Hematopoietic multipotent progenitor cell treated with erythropoietin and hydrocortisone succinate and interleukin-3 and kit ligand, for 4 days (in vitro differentiated cells): ENCODE data around the gene KDELR1.

Experiments
- DNase-seq: peaks from one replicate; pipeline ENCODE4 v3.0.0-alpha.2; 2015

The KDELR1 gene

DNA sequence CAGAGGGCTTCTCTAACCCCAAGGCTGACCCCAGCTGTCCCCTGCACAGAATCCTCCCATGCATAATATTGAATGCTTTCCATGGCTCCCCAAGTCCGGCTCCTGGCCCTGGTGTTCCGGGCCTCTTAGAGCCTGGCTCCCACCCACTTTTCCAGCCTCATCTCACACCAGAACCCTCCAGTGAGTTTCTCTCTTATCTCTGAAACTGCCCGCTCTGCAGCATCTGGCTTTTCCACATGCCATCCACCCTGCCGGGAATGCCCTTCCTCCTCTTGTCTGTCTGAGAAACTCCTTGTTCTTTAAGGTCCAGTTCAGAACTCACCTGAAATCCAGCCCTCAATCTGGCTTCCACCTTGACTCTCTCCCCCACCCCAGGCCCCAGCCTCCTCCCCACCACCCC, 20.4 kb downstream of the KDELR1 start:
- DNase-seq, result no peak

DNA sequence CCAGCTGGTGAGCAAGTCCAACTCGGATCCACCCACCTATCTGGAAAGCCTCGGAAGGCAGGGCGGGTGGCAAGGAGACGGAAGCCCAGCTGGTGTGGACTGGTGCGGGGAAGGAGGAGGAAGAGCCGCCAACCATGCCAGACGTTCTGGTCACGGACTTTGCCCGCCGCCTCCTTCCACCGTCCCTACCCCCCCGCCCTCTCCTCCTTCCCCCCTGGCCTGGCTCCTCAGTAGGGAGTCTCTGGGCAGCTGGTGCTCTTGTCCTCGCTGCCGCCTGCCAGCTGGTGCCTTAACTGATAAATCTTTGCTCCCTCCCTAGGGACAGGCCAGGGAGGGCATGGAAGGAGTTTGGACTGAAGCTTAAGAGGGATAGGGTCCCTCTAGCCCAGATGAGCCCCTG, 22.4 kb downstream of the KDELR1 start:
- DNase-seq, result no peak

DNA sequence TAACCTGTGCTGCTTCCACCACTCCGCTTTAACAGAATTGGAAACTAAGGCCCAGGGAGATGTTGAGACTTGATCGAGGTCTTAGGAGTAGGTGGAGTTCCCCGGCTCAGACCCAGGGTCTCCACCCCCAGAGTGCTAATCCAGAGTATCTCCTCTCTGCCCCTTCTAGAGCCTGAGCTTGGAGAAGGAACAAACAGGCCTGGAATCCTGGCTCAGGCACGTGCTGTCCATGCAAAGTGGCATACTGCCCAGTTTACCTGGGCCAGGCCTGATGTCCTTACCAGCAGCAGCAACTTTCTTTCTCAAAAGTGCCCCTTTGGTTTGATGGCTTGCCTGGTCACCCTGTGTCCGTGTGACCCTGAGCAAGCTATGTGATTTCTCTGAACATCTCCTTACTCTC, 23.5 kb downstream of the KDELR1 start:
- DNase-seq, result no peak

DNA sequence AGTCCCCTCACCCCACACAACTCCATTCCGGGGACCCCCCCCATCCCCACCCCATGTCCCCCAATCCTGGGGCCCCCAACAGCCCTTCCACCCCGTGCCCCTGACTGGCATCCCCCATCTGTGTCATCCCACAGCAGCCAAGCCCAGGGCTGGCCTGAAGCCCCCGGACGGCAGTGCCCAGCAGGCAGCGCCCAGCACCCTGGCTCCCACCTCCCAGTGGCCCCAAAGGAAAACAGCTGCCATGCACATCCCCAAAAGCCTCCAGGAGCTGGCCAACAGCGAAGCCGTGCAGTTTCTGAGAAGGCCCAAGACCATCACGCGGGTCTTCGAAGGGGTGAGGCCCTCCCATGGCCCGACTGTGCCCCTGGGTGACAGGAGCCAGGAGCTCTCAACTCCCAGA, 25.7 kb downstream of the KDELR1 start:
- no peak for DNase-seq

DNA sequence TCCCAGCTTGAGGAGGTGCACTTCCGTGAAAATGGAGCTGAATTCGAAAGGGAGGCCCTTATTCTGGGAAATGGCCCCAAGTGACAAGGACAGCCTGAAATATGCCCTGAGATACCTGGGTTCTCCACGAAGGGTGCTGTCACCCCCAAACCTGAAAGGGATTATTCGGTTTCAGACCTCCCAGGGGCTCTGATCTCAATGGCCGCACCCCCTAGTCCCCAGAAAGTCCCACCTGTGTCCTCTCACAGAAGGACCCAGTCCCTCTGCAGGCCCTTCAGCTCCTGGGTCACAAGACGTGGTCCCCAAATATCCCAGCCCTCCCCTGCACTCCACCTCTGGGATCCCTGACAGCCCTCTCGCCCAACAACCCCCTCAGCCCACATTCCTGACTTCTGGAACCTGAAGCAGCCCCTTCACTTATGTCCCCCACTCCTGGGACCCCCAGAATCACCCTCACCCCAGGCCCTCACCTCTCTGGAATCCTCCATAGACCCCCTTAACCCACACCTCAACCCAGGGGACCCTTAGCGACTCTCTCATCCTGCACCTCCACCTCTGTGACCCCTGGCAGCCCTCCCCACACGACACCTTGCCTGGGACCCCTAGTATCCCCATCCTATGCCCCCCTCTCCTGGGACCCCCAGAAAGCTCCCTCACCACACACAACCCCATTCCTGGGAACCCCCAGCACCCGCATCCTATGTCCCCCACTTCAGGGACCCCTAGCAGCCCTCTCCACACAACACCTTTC, 26.6 kb downstream of the KDELR1 start:
- no peak for DNase-seq

DNA sequence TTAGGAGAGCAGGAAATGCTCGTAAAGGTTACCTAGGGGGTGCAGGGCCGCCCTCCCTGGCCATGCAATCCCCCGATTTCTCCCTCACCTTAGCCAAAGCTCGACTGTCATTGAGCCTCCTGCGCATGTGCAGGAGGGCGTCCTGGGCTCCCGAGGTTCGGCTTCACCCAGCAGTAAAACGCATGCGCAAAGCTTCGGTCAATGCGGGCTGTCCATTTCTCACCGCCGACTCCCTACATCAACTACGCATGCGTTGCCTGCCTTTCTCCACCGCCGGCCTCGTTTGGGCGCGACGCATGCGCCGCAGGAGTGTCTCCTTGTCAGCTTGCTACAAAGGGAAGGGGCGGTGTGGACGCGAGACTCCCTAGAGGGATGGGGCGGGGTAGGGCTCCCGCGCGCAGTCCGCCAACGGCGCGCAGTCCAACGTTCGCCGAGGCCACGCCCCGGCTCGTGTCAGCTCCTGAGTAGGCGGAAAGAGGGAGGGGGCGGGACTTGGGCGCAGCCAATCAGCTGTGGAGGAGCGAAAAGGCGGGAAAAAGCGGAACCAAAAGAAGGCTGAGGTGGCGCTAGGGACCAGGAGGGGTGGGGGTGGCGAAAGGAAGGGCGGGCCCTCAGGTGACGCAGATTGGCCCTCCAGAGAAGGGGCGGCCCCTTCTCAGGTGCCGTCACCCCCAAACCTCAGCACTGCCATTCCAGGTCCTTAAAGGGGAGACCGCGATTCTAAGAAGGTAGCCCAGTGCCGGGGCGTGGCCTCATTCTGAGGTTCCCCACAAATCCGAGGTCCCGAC, 27.3 kb downstream of the KDELR1 start, which contains the start of the genes SYNGR4 and TMEM143:
Gene SYNGR4, plus strand, starts transcription at position 558 of the 788 bp plus-strand sequence. CDS start 1,476 bp downstream, outside the sequence.
Gene TMEM143, minus strand, starts transcription at position 131 of the 788 bp plus-strand sequence. Its CDS starts 20 bp downstream, at position 111.
- peak; percentile 100 for DNase-seq

DNA sequence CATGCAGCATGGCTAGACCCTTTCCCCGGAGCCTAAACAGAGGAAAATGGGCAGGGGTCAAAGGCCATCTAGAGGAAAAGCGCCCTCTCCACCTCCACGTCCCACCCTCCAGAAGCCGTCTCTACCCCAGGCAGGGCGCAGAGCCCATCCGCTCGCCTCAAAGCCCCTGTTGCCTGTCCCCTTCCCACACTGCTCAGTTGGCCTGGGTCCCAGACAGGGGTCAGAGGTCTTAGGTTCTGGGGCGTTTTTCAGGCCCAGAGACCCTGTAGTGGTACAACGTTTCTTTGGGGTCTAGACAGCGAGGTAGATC, 27.9 kb downstream of the KDELR1 start:
- DNase-seq, result no peak

DNA sequence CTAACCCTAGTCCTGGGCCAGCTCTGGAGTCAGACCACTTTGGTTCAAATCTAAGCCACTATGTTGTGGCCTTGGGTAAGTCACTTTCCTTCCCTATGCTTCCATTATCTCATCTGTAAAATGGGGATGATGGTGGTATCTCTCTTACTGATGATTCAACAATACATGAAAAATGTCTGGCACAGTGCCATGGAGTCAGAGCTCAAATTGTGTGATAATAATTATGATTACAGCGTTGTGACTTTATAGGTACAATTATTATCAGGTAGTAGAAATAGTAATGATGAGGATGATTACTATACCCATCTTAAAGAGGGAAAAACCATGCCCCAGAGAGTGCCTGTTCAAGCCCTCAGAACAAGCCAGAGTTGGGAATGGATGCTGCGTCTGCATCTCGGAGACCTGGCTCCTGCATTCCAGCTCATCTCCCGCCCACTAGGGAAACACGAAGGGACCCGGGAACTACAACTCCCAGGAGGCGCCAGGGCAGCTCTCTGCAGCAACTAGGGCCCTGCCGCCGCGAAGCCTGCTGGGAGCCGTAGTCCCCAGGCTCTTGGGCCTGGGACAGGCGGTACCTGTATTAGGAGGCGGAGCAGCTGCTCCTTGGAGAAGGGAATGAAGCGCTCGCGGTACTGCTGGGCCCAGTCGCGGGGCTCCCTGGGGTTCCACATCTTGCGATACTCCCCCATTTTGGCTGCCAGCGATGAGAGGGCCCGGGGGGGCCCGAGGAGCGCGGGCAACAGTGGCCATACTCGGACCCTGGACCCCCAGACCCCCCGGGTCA, 28.4 kb downstream of the KDELR1 start:
- peak; percentile 97 for DNase-seq

DNA sequence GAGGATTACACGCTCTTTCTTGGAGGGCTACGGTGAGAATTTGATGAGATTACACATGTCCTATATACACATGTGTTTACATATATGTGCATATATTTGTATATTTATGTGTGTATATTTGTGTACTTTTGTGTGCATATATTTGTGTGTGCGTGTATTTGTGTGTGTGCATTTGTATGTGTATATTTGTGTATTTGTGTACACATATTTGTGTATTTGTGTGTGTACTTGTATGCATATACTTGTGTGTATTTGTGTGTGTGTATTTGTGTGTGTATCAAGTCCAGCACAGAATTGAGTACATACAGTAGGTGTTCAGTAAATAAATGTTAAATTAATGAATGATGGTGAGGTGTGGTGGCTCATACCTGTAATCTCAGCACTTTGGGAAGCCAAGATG, 29.4 kb downstream of the KDELR1 start:
- no peak for DNase-seq

DNA sequence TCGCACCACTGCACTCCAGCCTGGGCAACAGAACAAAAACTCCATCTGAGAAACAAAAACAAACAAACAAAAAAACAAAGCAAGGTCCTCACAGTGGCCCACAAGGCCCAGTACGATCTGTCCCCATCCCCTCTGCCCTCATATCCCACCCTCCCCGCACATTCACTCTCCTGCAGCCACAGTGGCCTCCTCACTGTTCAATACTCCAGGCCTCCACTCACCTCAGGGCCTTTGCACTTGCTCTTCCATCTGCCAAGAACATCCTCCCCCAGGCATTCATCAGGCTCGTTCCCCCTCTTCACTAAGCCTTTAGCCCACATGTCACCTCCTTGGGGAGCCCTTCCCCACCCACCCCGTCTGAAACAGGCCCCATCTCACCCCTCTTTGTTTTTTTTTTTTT, 32.2 kb downstream of the KDELR1 start:
- DNase-seq, result no peak

DNA sequence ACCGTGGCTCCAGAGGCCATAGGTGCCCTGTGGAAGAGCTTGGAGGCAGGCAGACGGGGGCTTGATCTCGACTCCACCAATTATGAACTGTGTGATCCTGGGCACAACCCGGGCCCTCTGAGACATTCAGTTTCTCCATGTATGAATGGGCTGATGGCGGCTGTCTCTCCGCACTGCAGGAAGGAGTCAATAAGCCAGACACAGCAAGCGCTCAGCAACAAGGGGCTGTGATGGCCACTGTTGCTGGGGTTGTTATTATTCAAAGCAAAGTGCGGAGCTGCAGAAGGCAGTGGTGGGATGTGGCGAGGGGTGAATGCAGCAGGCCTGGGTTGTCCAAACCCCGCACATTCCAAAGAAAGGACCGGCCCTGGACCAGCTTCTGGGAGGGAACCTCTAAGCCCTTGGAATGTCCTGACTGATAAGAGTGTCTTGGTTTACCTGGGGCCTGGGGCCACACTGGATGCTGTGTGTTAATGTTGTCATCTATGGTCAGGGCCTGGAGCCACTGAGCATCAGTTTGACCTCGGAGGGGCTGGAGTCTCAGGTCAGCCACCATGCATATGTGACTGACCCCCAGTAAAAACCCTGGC, 35.9 kb downstream of the KDELR1 start:
- DNase-seq, result no peak

DNA sequence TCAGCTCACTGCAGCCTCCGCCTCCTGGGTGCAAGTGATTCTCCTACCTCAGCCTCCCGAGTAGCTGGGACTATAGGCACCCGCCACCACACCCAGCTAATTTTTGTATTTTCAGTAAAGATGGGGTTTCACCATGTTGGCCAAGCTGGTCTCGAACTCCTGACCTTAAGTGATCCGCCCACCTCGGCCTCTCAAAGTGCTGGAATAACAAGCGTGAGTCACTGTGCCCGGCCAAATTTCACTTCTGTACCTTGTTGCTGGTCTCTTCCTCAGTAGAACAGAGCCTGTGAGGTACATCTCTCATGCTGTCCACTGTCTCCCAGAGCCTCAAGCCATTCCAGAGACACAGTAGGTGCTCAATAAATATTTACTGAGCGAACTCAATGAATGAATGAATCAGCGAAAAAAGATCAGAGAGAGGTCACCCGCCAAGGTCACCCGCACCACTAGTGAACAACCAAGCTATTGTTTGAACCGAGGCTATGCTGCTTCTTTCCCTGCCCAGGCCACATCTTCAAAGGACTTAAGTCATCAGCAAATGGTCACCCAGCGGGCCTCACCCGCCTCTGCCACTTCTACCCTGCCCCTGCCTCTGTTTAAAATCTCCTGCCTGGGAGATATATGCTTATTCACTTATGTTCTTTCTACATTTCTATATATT, 36.9 kb downstream of the KDELR1 start:
- no peak for DNase-seq

DNA sequence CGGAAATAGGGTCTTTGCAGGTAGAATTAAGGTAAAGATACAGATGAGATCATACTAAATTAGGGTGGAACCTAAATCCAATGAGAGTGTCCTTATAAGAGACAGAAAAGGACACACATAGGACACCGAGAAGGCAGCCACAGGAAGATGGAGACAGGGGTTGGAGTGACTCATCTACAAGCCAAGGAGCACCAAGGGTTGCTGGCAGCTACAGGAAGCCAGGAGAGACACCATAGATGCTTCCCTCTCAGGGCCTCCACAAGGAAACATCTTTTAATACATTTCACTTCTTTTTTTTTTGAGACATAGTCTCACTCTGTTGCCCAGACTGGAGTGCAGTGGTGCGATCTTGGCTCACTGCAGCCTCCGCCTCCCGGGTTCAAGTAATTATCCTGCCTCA, 37.7 kb downstream of the KDELR1 start:
- DNase-seq, result no peak

DNA sequence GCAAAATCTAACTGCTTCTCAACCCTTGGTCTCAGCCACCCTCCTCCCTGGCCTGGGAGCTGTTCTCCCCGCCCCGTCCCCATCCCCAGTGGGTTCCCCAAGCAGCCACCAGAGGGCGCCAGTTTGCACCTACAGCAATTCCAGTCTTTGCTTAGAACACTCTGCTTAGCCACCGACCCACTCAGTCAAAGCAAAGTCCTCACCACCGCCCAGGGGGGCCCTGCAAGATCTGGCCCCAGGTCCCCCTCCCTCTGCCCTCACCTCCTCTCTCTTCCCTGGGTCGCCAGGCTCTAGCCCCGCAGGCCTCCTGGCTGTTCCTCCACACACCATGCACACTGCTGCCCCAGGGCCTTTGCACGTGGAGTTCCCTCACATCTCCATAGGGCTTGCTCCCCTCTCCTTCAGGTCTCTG, 40.0 kb downstream of the KDELR1 start:
- peak; percentile 87 for DNase-seq

DNA sequence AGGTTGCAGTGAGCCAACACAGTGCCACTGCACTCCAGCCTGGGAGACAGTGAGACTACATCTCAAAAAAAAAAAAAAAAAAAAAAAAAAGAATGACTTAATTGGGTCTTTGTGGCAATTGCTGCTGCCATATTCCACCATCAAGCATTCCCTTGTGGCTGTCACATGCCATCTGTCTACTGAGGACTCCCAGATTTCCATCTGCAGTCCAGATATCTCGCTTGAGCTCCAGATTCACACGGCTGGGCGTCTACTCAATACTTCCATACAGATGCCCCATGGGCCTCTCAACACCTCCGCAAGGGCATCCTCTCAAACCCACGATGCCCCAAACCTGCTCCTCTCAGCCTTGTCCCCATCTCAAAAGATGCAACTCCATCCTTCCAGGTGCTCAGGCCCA, 40.5 kb downstream of the KDELR1 start:
- DNase-seq, result no peak

DNA sequence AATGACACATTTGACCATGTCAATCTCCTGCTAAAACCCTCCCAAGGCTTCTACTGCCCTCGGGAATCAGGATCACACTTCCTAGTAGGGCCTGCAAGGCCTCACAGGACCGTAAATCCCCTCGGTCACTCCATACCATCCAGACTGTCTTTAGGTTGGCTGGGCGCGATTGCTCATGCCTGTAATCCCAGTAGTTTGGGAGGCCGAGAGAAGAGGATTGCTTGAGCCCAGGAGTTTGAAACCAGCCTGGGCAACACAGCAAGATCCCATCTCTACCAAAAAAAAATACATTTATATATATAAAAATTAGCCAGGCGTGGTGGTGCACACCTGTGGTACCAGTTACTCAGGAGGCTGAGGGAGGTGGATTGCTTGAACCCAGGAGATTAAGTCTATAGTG, 42.6 kb downstream of the KDELR1 start:
- no peak for DNase-seq

DNA sequence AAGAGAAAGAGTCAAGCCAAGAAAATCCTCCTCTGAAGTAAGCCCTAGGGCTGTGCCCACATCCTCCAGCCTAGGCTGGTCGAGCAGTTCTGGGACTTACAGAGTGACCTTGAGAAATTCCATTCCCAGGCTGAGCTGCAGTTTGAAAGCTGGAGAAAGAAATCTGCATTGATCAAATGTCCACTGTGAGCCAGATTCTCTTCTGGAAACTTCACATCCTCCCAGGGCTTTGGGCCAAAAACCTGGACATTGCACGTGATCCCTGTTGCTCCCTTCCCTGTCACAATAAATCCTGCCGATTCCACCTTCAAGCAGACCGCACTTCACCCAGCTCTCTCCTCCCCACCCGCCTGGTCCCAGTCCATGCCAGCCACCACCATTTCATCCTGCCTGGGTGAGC, 43.3 kb downstream of the KDELR1 start:
- no peak for DNase-seq

DNA sequence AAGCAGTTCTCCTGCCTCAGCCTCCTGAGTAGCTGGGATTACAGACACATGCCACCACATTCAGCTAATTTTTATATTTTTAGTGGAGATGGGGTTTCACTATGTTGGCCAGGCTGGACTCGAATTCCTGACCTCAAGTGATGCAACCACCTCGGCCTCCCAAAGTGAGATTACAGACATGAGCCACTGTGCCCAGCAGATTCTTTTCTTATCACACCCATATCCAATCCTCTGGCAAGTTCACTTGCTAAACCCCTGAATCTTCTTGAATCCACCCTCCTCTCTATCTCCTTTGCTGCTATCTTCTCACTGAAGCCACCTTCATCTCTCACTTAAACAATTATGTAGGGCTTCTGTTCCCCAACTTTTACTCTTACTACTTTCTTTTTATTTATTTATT, 45.2 kb downstream of the KDELR1 start:
- DNase-seq, result peak; percentile 40

DNA sequence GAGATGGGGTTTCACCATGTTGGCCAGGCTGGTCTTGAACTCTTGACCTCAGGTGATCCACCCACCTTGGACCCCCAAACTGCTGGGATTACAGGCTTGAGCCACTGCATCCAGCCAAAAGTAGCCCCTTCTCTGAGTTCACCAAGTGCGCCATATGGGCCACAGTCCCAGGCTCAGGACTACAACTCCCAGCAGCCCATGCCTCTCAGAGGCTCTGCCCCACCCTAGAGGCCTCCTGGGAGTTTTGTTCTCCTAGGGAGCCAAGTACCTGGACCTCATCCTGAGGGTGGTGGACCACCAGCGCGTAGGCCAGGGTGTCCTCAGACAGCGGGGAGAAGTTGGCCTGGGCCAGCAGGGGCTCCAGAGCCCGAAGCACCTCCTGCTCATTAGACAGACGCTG, 46.5 kb downstream of the KDELR1 start:
- peak; percentile 40 for DNase-seq

DNA sequence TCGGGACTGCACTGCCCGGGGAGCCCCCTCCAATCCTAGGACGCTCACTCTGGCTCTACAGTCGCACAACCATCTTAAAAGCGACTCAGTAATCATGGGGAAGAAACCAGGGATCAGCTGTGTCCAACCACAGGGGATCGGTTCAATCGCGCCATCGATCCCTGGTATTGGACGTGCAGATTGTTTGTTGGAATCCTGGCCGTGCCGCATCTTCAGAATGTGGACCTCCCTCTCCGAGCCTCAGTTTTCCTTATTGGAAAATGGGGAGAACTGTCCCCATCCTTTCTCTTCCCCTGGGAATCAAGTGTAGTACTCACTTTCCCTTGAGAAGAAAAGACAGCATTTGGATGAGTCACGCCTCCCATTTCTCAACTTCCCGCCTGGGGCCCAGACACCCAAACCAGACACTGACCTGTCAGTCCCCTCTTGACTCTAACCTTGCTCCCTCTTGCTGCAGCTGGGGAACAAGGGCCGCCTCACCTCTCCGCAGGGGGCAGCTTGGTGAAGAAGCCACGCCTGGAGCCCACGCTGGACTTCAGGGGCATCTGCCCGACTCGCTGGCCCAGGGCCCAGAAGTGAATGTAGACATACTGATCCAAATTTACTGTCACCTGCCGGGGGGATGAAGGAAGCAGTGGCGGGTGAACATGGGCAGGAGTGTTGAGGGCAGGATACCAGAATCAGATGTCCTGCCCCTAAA, 48.4 kb downstream of the KDELR1 start:
- no peak for DNase-seq

DNA sequence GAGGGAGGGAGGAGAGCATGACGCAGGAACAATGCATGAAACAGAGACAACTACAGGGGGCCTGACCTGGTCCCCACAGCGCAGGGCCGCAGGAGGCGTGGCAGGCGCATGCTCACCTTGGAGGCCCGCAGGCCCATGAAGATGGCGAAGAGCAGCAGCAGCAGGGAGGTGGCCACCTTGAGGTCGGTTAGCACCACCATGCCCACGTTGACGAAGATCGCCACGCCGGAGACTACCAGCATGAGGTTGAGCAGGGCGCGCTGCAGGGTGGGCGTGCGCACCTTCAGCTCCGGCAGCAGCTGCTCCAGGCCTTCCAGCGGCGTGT, 49.0 kb downstream of the KDELR1 start:
- DNase-seq, result no peak
